NCI-H2171 (cell line): ENCODE data around the gene KDM3B.

ENCODE experiments used
- DNase-seq: peaks from one replicate; lab custom pipeline; 2025; lab: John Stamatoyannopoulos, UW

Gene KDM3B

GRCh38 chr5:138452720-138453119, 100.2 kb downstream of the KDM3B start:
- no peak for DNase-seq

- DNase-seq: no peak
These were observed 101.1 kb downstream of the KDM3B start for GRCh38 chr5:138453590-138453989.

GRCh38 chr5:138454121-138454520, 101.6 kb downstream of the KDM3B start:
- no peak for DNase-seq

GRCh38 chr5:138455232-138455930, 102.9 kb downstream of the KDM3B start:
- DNase-seq: no peak

- DNase-seq: no peak
These were observed 105.2 kb downstream of the KDM3B start for GRCh38 chr5:138457531-138458275.

GRCh38 chr5:138458384-138458783, 105.9 kb downstream of the KDM3B start:
- DNase-seq: no peak

- DNase-seq: no peak
These were observed 106.4 kb downstream of the KDM3B start for GRCh38 chr5:138458856-138459255.

GRCh38 chr5:138459311-138459933, 106.9 kb downstream of the KDM3B start:
- DNase-seq: no peak

GRCh38 chr5:138460032-138460693, 107.7 kb downstream of the KDM3B start:
- DNase-seq: no peak

GRCh38 chr5:138461343-138462125, 109.0 kb downstream of the KDM3B start:
- DNase-seq: no peak

GRCh38 chr5:138463419-138464007, 111.0 kb downstream of the KDM3B start:
- DNase-seq: no peak

- DNase-seq: peak; percentile 79
These were observed 111.5 kb downstream of the KDM3B start for GRCh38 chr5:138464008-138464387.

GRCh38 chr5:138464388-138465260, 112.1 kb downstream of the KDM3B start:
- DNase-seq: peak; percentile 80

- DNase-seq: peak; percentile 75
These were observed 113.0 kb downstream of the KDM3B start, which contains the start of gene EGR1 for GRCh38 chr5:138465261-138466124. EGR1 (plus strand) TSS chr5:138465479; CDS start chr5:138465762, 283 bp downstream.

- no peak for DNase-seq
These were observed 113.8 kb downstream of the KDM3B start for GRCh38 chr5:138466125-138466899.

GRCh38 chr5:138466900-138467710, 114.6 kb downstream of the KDM3B start:
- no peak for DNase-seq

- no peak for DNase-seq
These were observed 115.2 kb downstream of the KDM3B start for GRCh38 chr5:138467711-138468132.
